CD8-positive, alpha-beta memory T cell (primary cell): ENCODE results near the gene CCL18. TPM values are rescaled to one million over a fixed set of nuclear protein-coding genes. Genes with fewer than 3 reads are reported as not detected.

Experiments used
- CTCF ChIA-PET: fragments of 350-600 bp; sonication (Branson Sonifier 250); formaldehyde crosslinking; loops from one replicate; lab custom pipeline; 2021; ENCODE audit warnings: antibody characterized with exemption; lab: Charles Lee
- POLR2A ChIA-PET: fragments of 350-600 bp; sonication (Branson Sonifier 250); formaldehyde crosslinking; loops from one replicate; lab custom pipeline; 2021; ENCODE audit warnings: antibody characterized with exemption; lab: Charles Lee
- DNase-seq, 5 donors: peaks; one replicate each; pipeline versions ENCODE4 v3.0.0 to v3.0.0-alpha.2; 2020 to 2022; ENCODE audit warnings: mixed read lengths in 1 of 5
- H3K27ac ChIP-seq: one replicate; pipeline ENCODE4 v1.7.0; 2013; ENCODE audit warnings: low read depth, mild to moderate bottlenecking, low read length, moderate library complexity
- H3K27me3 ChIP-seq: 2 replicates; pipeline ENCODE4 v1.7.0; 2013; ENCODE audit warnings: low read length, mild to moderate bottlenecking; ENCODE audit not compliant: insufficient read depth, poor library complexity, severe bottlenecking
- H3K36me3 ChIP-seq: 2 replicates; pipeline ENCODE4 v1.7.0; 2013; ENCODE audit warnings: mild to moderate bottlenecking, low read length, moderate library complexity; ENCODE audit not compliant: insufficient read depth
- H3K4me1 ChIP-seq: 2 replicates; pipeline ENCODE4 v1.7.0; 2013; ENCODE audit warnings: mild to moderate bottlenecking, low read length, moderate library complexity; ENCODE audit not compliant: insufficient read depth
- H3K4me3 ChIP-seq: 2 replicates; pipeline ENCODE4 v1.7.0; 2013; ENCODE audit warnings: mild to moderate bottlenecking, low read length
- H3K9me3 ChIP-seq: 2 replicates; pipeline ENCODE4 v1.7.0; 2013; ENCODE audit warnings: mild to moderate bottlenecking, low read length
- H3K27ac Mint-ChIP-seq, 8 donors: one replicate each; pipeline ENCODE4 v1.8.0; 2020 to 2021; ENCODE audit warnings: mixed read lengths in 8 of 8, mild to moderate bottlenecking in 6 of 8, inconsistent platforms in 3 of 8, moderate library complexity in 3 of 8
- H3K27me3 Mint-ChIP-seq, 2 donors: one replicate each; pipeline ENCODE4 v1.8.0; 2020 to 2021; ENCODE audit warnings: mixed read lengths in 2 of 2, mild to moderate bottlenecking in 1 of 2, moderate library complexity in 1 of 2
- H3K36me3 Mint-ChIP-seq, 3 donors: one replicate each; pipeline ENCODE4 v1.8.0; 2020 to 2021; ENCODE audit warnings: mixed read lengths in 3 of 3, inconsistent platforms in 1 of 3, mild to moderate bottlenecking in 1 of 3
- H3K4me1 Mint-ChIP-seq, 3 donors: one replicate each; pipeline ENCODE4 v1.8.0; 2020 to 2021; ENCODE audit warnings: mixed read lengths in 3 of 3, inconsistent platforms in 1 of 3, mild to moderate bottlenecking in 1 of 3
- H3K4me3 Mint-ChIP-seq, 7 donors: one replicate each; pipeline ENCODE4 v1.8.0; 2020 to 2021; ENCODE audit warnings: mixed read lengths in 7 of 7, mild to moderate bottlenecking in 6 of 7, moderate library complexity in 4 of 7, inconsistent platforms in 2 of 7
- H3K9me3 Mint-ChIP-seq, 5 donors: one replicate each; pipeline ENCODE4 v1.8.0; 2020 to 2022; ENCODE audit warnings: mixed read lengths in 5 of 5, mild to moderate bottlenecking in 3 of 5, moderate library complexity in 2 of 5, inconsistent platforms in 1 of 5
- polyA plus RNA-seq: library from polyadenylated mRNA; unstranded; fragments of 300-500 nt; fragmentation: Illumina TruSeq; gene quantifications from one replicate; pipeline ENCODE4 v1.2.3, GENCODE V29; 2021
- total RNA-seq, 2 experiments: library from RNA; stranded (reverse); gene quantifications; one replicate each; pipeline ENCODE4 v1.2.3, GENCODE V29; 2021

CCL18 gene
- total and polyA plus RNA-seq, 3 experiments from 2014 or later = not detected

- ChIA-PET POLR2A (no interaction called here), CTCF (interaction anchor here (2.1 kb wide), 1 partner anchor 13 kb away, joined by 6 read pairs; no protein-coding TSS in a partner anchor)
- Histone ChIP-seq H3K27me3 (peaks cover 4% of the 10 kb centered on the region), H3K4me3 (no peak overlapping the region), H3K9me3 (no peaks in the 10 kb centered on the region), H3K4me1 (no peaks in the 10 kb centered on the region), H3K27ac (no peak overlapping the region), H3K36me3 (no peaks in the 10 kb centered on the region)
- DNase-seq = no peak
- Mint-ChIP-seq H3K4me3 (no peak overlapping the region), H3K9me3 (no peaks in the 10 kb centered on the region), H3K27ac (peak overlapping the region in 1 of 8 donors; percentile 11), H3K36me3 (peaks cover 0 to 14% (median 0%) of the 10 kb centered on the region in 3 donors), H3K4me1 (peaks cover 0 to 6% (median 0%) of the 10 kb centered on the region in 3 donors), H3K27me3 (peaks cover 2 to 8% of the 10 kb centered on the region in 2 donors)
Observed at GRCh38 chr17:36059406-36059805, 4.7 kb upstream of the CCL18 start.

GRCh38 chr17:36060816-36061215, 3.3 kb upstream of the CCL18 start:
- H3K4me3 Mint-ChIP-seq = no peak overlapping the region
- H3K27me3 Mint-ChIP-seq = peaks cover 2 to 8% of the 10 kb centered on the region in 2 donors
- no peak overlapping the region for H3K27ac Mint-ChIP-seq
- POLR2A ChIA-PET = interaction anchor here (0.7 kb wide), 1 partner anchor 1452 kb away, joined by 3 read pairs; no protein-coding TSS in a partner anchor
- peaks cover 6 to 8% (median 8%) of the 10 kb centered on the region in 3 donors for H3K4me1 Mint-ChIP-seq
- Histone ChIP-seq H3K27ac (no peak overlapping the region), H3K4me1 (peaks cover 9% of the 10 kb centered on the region), H3K36me3 (no peaks in the 10 kb centered on the region), H3K27me3 (peaks cover 4% of the 10 kb centered on the region), H3K9me3 (no peaks in the 10 kb centered on the region), H3K4me3 (no peak overlapping the region)
- no peak for DNase-seq
- CTCF ChIA-PET = no interaction called here
- H3K36me3 Mint-ChIP-seq = peaks cover 0 to 14% (median 0%) of the 10 kb centered on the region in 3 donors
- H3K9me3 Mint-ChIP-seq = no peaks in the 10 kb centered on the region

DNA sequence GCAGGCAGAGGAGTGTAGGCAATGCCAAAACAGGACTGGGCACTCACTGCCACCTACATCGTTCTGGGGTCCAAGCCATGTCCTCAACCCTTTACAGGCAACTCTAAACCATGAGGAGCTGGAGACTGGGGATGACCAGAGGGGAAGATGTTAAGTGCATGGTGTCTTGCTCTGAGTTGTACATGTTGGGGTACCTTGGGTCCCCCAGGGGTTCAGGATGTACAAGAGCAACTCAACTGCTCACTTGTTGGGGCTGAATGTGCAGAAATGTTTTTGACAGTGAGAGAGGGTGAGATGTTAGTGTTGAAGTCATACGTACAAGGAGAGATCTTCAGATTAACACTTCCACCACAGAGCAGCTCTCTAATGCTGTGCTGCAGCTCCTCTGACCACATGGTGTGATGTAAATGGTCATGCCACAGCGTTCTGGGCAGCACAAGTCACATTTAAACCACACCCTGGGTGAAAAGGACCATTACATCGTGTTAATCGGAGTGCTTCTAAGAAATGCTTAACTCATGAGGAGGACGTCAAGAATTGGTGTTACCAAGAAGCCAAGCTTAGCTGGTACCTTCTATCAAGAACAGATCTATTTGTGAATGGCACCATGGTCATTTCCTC, 2.4 kb downstream of the CCL18 start:
- Histone ChIP-seq H3K9me3 (no peaks in the 10 kb centered on the region), H3K4me3 (no peak overlapping the region), H3K4me1 (peaks cover 38% of the 10 kb centered on the region), H3K27ac (peak overlapping the region; percentile 18), H3K36me3 (no peaks in the 10 kb centered on the region), H3K27me3 (no peaks in the 10 kb centered on the region)
- H3K9me3 Mint-ChIP-seq = no peaks in the 10 kb centered on the region
- peak overlapping the region in 5 of 7 donors; percentile 5 to 57 (median 36) for H3K4me3 Mint-ChIP-seq
- peak overlapping the region; percentile 62 to 91 (median 80) for H3K27ac Mint-ChIP-seq
- POLR2A ChIA-PET = interaction anchor here (0.6 kb wide), 1 partner anchor 232 kb away, joined by 3 read pairs; no protein-coding TSS in a partner anchor
- CTCF ChIA-PET = interaction anchor here (0.9 to 1.3 kb wide), 4 partner anchors 16 to 97 kb away, joined by 3 to 4 read pairs (median 4); no protein-coding TSS in a partner anchor
- peaks cover 44 to 54% (median 53%) of the 10 kb centered on the region in 3 donors for H3K4me1 Mint-ChIP-seq
- peaks cover 0 to under 1% (median 0%) of the 10 kb centered on the region in 3 donors for H3K36me3 Mint-ChIP-seq
- peaks cover 0 to under 1% of the 10 kb centered on the region in 2 donors for H3K27me3 Mint-ChIP-seq
- DNase-seq = peak in 3 of 5 donors; percentile 36 to 73 (median 69)

DNA sequence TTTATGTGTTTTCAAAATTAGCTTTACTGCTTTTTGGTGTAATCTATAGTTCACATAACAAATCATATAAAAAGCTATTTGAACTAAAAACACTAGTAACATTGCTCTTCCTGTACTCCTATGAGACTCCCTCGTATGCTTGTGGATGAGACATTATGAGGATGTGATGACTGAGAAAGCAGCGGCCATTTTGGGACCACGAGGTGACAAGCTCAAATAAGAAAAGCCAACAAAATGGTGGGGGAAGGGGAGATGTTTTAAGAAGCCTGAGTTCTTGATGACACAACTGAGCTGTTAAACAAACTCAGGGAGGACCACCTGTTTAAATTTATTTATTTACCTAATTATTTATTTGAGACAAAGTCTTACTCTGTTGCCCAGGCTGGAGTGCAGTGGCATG, 4.5 kb downstream of the CCL18 start:
- Histone ChIP-seq H3K36me3 (no peaks in the 10 kb centered on the region), H3K4me3 (no peak overlapping the region), H3K27ac (no peak overlapping the region), H3K9me3 (no peaks in the 10 kb centered on the region), H3K4me1 (peaks cover 51% of the 10 kb centered on the region), H3K27me3 (no peaks in the 10 kb centered on the region)
- POLR2A ChIA-PET = no interaction called here
- DNase-seq = no peak
- Mint-ChIP-seq H3K27me3 (no peaks in the 10 kb centered on the region), H3K27ac (peak overlapping the region in 6 of 8 donors; percentile 20 to 88 (median 62)), H3K4me1 (peaks cover 54 to 72% (median 71%) of the 10 kb centered on the region in 3 donors), H3K36me3 (no peaks in the 10 kb centered on the region), H3K4me3 (peak overlapping the region in 1 of 7 donors; percentile 52), H3K9me3 (no peaks in the 10 kb centered on the region)
- CTCF ChIA-PET = interaction anchor here (1.0 to 1.9 kb wide), 4 partner anchors 80 to 219 kb away, joined by 3 to 8 read pairs (median 4); no protein-coding TSS in a partner anchor

DNA sequence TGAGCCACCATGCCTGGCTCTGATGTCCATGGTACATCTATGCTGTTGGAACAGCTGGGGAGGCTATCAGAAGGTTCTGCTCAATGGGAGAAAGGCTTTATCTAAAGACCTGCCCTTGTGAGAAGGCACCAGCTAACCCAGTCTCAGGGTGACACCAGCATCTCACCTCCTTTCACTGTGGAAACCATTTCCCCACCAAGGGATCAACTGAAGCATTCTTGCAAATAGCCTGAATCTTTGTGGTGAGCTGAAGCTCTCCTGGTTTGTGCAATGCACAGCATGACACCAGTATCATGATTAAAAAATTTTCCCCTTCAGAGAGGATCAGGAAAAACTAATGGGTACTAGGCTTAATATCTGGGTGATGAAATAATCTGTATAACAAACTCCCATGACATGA, 5.1 kb downstream of the CCL18 start:
- no peaks in the 10 kb centered on the region for H3K27me3 ChIP-seq
- peak overlapping the region in 3 of 7 donors; percentile 4 to 82 (median 11) for H3K4me3 Mint-ChIP-seq
- POLR2A ChIA-PET = no interaction called here
- no peaks in the 10 kb centered on the region for H3K36me3 ChIP-seq
- H3K27ac Mint-ChIP-seq = peak overlapping the region in 7 of 8 donors; percentile 35 to 88 (median 72)
- CTCF ChIA-PET = interaction anchor here (1.2 to 1.9 kb wide), 3 partner anchors 93 to 220 kb away, joined by 3 to 8 read pairs (median 6); no protein-coding TSS in a partner anchor
- H3K9me3 ChIP-seq = no peaks in the 10 kb centered on the region
- DNase-seq = no peak
- H3K36me3 Mint-ChIP-seq = no peaks in the 10 kb centered on the region
- peaks cover 54 to 72% (median 71%) of the 10 kb centered on the region in 3 donors for H3K4me1 Mint-ChIP-seq
- no peaks in the 10 kb centered on the region for H3K27me3 Mint-ChIP-seq
- H3K27ac ChIP-seq = no peak overlapping the region
- H3K4me1 ChIP-seq = peaks cover 51% of the 10 kb centered on the region
- no peak overlapping the region for H3K4me3 ChIP-seq
- no peaks in the 10 kb centered on the region for H3K9me3 Mint-ChIP-seq

DNA sequence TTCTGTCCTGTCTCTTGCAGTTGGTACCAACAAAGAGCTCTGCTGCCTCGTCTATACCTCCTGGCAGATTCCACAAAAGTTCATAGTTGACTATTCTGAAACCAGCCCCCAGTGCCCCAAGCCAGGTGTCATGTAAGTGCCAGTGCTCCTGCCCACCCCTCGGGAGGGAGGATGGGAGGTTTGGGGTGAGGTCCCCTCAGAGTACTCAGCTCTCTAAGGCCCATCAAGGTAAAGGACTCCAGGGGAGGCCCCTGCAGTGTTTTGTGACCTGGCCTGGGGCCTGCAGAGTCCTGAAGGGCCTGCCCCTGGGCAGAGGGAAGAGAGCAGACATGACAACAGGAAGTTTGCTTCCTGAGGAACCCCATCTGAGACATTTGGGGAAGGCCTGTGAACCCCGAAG, 6.4 kb downstream of the CCL18 start:
- H3K27ac Mint-ChIP-seq = peak overlapping the region in 7 of 8 donors; percentile 2 to 79 (median 43)
- ChIA-PET CTCF (interaction anchor here (1.9 to 4.1 kb wide), 3 partner anchors 79 to 123 kb away, joined by 6 to 25 read pairs (median 16); no protein-coding TSS in a partner anchor), POLR2A (no interaction called here)
- no peaks in the 10 kb centered on the region for H3K9me3 Mint-ChIP-seq
- no peak overlapping the region for H3K4me3 ChIP-seq
- peaks cover 46% of the 10 kb centered on the region for H3K4me1 ChIP-seq
- no peaks in the 10 kb centered on the region for H3K9me3 ChIP-seq
- no peaks in the 10 kb centered on the region for H3K36me3 Mint-ChIP-seq
- H3K27ac ChIP-seq = no peak overlapping the region
- no peaks in the 10 kb centered on the region for H3K27me3 ChIP-seq
- no peak for DNase-seq
- no peak overlapping the region for H3K4me3 Mint-ChIP-seq
- H3K27me3 Mint-ChIP-seq = no peaks in the 10 kb centered on the region
- no peaks in the 10 kb centered on the region for H3K36me3 ChIP-seq
- peaks cover 55 to 75% (median 72%) of the 10 kb centered on the region in 3 donors for H3K4me1 Mint-ChIP-seq

GRCh38 chr17:36071751-36072150, 7.7 kb downstream of the CCL18 start:
- Histone ChIP-seq H3K9me3 (no peaks in the 10 kb centered on the region), H3K4me3 (no peak overlapping the region), H3K27ac (no peak overlapping the region), H3K4me1 (peaks cover 37% of the 10 kb centered on the region), H3K27me3 (no peaks in the 10 kb centered on the region), H3K36me3 (no peaks in the 10 kb centered on the region)
- ChIA-PET POLR2A (interaction anchor here (1.1 kb wide), 1 partner anchor 29 kb away, joined by 4 read pairs; no protein-coding TSS in a partner anchor), CTCF (interaction anchor here (1.0 to 4.1 kb wide), 12 partner anchors 8 to 223 kb away, joined by 3 to 25 read pairs (median 12); partner anchors contain the start of gene CCL18)
- H3K4me1 Mint-ChIP-seq = peaks cover 42 to 63% (median 60%) of the 10 kb centered on the region in 3 donors
- H3K4me3 Mint-ChIP-seq = peak overlapping the region in 1 of 7 donors; percentile 36
- DNase-seq = no peak
- peak overlapping the region in 3 of 8 donors; percentile 9 to 89 (median 10) for H3K27ac Mint-ChIP-seq
- H3K27me3 Mint-ChIP-seq = no peaks in the 10 kb centered on the region
- peaks cover 0 to 2% (median 0%) of the 10 kb centered on the region in 5 donors for H3K9me3 Mint-ChIP-seq
- H3K36me3 Mint-ChIP-seq = no peaks in the 10 kb centered on the region
